NCI-H2171 (cell line): Measurements from ENCODE around the gene IGFBP1.

Experiments
- DNase-seq: peaks from one replicate; lab custom pipeline; 2025; lab: John Stamatoyannopoulos, UW

The IGFBP1 gene

DNA sequence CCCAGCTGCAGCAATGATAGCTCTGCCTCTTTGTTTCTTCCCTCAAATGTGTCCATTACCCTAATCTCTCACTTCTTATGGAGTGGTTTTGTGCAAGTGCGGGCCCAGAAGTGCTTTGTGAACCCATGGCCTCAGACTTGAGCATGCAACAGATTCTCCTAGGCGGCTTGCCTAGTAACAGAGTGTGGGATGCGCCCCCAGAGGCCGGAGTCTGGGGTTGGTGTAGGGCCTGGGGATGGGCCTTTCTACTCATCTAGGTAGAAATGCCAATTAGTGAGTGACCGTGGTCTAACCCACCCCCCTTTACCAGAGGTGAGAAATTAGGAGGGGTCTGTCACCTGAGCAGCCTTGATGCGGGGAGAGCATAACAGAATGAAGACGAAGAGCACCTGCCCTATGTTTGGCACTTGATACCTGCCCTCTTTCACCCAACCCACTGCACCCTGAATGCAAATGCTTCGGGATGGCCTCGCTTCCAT lies 7.0 kb upstream of the IGFBP1 start:
- DNase-seq: no peak

- DNase-seq: no peak
Observed at GRCh38 chr7:45881759-45882464, 6.4 kb upstream of the IGFBP1 start.

DNA sequence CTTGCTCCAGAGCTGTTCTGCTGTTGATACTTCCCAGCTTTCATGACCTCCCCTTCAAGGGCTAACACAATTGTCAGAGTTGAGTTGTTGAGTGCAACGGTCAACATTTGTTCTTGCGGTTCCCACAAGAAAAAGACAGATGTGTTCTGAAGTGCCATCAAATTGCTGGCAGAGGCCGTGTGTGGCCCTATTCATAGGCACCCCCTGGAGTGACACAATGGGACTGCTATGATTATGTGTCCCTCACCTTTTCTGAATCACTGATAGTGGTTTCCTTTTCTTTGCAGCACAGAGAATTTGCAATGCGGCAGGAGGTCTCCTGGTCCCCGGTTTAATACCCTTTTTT lies 5.8 kb upstream of the IGFBP1 start:
- no peak for DNase-seq

DNA sequence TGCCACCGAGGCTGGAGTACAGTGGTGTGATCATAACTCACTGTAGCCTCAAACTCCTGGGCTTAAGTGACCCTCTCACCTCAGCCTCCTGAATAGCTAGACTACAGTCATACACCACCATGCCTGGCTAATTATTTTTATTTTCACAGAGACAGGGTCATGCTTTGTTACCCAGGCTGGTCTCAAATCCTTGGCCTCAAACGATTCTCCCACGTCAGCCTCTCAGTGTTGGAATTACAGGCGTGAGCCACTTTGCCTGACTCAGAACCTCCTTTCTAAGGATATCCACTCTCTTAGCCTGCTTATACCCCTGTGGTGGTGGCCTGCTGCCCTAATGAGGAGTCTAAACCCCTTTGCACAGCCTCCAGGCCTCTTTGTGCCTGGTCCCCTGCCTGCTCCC lies 4.2 kb upstream of the IGFBP1 start:
- DNase-seq: no peak

DNA sequence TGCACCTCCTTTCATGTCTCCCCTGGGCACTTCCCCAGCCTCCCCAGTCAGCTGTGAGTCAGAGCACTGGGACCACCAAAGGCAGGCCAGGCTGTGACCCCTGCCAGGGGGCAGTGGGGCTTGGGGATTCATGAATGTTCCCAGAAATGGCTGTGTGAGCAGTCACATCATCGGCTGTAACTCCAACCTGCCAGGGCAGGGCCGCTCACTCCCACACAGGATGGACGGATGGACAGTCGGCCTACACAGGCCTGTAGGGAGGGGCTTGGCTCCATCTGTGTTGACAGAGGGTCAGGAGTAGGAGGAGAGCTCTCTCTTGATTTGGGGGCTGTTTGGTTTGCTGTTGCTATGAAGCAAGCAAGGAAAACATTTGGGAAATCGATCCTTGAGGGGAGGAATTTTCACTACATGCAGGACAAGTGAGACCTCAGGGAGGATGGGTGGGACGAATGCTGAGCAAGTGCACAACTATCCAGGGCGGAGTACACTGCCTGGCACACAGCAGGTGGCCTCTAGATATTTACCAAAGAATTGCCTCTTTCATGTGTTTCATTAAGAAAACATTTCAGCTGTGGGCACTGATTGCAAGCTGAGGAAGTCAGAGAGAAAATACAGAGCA lies 2.9 kb upstream of the IGFBP1 start:
- no peak for DNase-seq

DNA sequence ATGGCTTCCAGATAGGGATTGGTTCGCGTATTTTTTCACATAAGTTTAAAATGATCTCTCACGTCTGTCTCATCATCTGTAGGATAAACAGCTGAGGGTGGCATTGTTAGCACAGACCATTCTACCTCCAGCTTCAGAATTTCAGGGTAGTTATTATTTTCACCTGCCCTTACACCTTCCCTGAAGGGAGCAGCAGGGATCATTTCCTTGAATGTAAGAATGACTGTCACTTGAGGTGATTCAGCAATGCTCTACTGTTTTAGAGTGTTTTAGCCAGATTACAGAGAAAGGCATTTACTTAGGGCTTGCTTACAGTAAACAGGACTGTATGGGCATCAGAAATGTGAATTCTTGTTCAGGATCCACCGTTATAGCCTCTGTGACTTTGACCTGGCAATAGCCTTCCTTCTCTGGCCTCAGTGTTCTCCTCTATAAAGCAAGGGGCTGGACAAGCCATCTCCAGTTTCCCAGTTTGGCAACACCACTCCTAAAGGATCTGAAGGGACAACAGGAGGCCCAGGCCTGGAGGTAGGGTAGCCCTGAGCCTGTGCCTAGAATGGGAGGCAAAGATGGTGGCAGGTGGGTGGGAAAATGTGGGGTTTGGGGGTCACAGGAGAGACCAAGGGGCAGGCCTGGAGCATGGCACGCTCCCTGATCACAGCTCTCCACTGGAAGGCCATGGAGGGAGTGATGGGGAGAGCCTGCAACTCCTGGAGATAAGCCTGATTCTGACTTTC lies 1.2 kb upstream of the IGFBP1 start:
- DNase-seq: no peak

DNA sequence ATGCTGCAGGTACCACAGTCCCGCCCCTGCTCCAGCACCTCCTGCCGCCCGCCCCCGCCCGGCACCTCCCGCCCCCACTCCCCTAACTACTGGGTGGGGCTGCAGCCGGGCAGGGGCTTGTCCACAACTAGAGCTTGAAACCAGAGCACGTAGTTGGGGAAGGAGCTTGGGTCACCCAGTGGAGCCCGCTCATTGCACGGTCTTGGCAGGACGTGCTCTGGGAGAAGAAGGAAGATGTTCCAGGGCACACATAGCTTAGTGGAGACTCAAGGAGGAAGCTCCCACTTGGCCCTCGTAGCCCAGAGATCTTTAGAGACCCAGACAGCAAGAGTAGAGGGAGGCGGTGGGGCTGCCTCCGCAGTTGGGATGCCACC lies 692 bp downstream of the IGFBP1 start:
- no peak for DNase-seq

GRCh38 chr7:45889367-45890067 lies 1.2 kb downstream of the IGFBP1 start:
- no peak for DNase-seq

DNA sequence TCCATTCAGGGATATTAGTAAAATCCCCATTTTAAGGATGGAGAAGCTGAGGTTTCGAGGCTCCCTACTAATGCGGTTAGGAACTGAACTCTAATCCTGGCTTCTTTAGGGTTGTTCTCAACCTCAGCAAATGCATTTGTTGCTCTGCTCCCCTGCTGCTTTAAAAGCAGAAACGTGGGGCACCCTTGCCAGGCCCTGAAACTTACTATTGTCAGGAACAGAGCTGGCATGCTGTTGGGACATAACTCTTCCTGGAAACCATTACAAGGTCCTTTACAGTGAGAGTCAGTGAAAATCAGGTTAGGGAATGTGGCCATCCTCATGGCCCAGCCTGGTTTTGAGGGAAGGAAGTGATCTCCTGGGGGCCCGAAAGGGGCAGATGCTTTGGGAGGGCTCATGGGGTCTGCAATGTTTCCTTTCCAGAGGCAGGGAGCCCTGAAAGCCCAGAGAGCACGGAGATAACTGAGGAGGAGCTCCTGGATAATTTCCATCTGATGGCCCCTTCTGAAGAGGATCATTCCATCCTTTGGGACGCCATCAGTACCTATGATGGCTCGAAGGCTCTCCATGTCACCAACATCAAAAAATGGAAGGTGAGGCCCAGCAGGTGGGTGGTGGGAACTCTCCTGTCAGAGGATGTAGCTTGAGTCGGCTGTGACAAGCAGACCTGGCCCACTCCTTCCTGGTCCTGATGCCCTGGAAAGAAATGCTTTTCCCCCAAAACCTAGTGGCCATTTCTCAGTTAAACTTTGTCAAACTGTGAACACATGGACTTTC lies 2.0 kb downstream of the IGFBP1 start:
- DNase-seq: no peak

DNA sequence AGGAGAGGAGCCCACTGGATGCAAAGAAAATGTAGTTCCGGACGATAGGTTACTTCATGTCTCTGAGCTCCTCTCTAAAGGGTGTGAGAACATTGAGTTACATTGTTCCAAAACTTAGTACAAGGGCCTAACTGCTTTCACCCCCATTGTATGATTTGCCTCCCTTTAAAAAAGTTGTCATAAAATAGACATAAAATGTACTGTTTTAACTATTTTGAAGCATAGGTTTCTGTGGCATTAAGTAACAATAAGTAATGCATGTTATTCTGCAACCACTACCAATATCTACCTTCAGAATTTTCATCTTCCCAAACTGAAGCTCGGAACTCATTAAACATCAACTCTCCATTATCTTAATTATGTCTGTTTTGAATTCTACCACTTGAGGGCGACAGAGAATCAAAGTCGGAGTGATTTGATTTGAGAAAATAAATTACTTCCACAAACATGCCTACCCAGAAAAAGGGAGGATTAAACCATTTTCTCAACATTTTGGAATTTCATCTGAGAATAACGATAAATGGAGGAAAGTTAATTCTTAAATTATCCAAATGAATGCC lies 2.7 kb downstream of the IGFBP1 start:
- peak; percentile 8 for DNase-seq

DNA sequence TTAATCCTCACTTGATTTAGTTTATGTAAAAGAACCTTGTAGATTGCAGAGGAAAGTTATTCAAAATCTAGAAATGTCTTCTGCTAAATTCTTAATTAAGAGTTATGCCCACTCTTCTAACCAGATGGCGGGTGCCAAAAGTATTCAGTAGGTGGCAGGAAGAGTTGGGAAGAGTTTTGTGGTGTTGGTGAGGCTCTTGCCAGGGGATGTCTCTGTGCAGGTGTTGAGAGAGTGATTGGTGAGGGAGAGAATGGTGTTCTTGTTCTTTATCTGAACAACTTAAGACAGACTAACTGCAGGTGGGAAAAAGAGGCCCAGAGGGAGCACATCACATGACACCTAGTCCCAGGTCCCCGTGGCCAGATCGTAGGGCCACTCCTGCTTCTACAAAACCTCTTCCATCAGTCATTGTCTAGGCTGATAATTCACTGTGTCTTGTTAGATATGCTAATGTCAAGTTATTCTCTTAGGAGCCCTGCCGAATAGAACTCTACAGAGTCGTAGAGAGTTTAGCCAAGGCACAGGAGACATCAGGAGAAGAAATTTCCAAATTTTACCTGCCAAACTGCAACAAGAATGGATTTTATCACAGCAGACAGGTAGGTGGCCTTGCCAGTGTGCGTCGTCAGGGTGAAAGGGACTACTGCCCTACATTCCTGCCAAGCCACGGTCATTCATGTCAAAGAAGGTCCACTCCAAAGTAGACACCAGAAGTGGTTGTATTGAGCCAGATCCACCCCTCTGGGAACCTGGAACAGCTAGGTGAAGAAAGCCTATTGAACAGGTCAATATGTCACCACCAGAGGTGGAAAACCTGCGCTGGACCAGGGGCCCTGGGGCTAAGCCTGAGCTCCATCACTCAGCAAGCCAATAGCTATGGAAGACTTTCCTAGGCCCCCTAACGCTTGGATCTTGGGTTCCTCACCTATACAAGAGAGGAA lies 3.4 kb downstream of the IGFBP1 start:
- DNase-seq: no peak

- no peak for DNase-seq
Observed at GRCh38 chr7:45892407-45893035, 4.2 kb downstream of the IGFBP1 start.

- no peak for DNase-seq
Observed at GRCh38 chr7:45893374-45893995, 5.2 kb downstream of the IGFBP1 start.

DNA sequence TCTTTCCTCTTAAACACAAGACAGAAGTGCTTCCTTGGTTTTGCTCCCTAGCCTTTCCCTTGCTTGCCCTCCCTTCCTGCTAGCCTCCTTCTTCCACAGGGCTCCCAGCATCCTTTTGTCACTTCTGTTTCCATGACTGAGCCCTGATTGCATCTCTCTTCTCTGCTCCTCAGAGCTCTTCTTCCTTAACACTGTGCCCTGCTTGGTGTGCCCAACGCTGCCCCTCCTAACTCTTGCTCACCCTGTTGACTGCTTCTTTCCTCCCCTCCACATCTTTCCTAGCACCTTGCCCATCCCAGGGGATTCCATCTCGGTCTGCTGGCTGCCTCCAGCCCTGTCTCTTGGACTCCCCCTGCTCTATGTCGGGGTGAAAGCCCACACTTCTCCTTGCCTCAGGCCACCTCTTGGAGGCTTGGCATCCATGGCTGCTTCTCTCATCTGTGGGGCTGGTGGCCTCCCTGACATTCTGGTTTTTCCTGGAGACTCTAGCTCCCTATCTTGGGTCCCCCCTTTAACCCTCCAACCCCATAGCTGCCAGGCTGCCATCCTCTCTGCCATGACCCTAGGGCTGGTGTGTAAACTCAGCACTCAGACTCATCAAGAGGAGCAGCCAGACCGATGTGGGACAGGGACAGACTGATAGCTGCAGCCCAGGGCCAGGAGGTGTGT lies 5.8 kb downstream of the IGFBP1 start:
- DNase-seq: no peak

GRCh38 chr7:45894665-45895062 lies 6.4 kb downstream of the IGFBP1 start:
- DNase-seq: no peak

GRCh38 chr7:45897042-45897690 lies 8.9 kb downstream of the IGFBP1 start:
- no peak for DNase-seq

GRCh38 chr7:45898222-45898621 lies 9.9 kb downstream of the IGFBP1 start:
- no peak for DNase-seq

- DNase-seq: no peak
Observed at GRCh38 chr7:45901566-45901965, 13.3 kb downstream of the IGFBP1 start.
